Epidermal melanocyte (primary cell): Measurements from ENCODE around the gene INSM2.

Experiments used
- DNase-seq: peaks from one replicate; pipeline ENCODE4 v3.0.0; 2011; ENCODE audit warnings: low spot score; ENCODE audit not compliant: insufficient read length

Gene INSM2

GRCh38 chr14:35549551-35549950 lies 15.6 kb downstream of the INSM2 start:
- DNase-seq = no peak

DNA sequence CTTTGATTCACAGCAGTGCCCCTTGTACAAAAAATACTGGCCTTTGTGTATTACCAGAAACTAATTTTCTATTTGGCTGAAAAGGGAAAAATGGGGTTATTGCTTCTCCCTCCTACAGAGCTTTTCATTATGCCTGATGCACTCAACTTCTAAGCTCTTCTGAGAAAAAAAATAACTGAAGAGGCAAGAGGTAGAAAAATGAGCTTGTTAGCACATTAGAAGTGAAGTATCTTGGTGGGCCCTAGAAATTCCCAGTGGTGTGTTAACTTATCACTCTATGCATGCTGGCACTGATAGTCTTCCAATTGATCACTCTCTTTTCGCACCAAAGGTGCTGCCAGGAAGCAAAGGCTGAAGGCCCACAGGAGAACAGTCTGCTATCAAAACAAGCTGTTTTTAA lies 17.1 kb downstream of the INSM2 start:
- no peak for DNase-seq

DNA sequence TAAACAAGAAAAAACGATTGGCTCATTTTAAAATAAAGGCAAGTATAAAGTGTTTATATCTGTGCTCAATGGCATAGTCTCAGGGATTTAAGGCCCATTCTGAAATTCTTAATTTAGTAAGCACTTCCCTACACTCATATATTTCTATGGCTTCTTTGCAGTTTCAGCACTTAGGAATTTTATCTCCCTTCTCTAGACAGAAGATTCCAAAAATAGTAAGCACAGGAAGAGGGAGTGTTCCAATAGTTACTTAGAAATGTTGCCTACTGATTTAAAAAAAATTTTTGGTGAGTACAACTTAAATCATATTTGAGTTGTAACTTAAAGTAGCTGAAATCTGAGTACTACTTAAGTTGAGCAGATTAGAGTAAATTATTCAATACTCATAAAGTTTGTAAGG lies 19.8 kb downstream of the INSM2 start:
- no peak for DNase-seq

DNA sequence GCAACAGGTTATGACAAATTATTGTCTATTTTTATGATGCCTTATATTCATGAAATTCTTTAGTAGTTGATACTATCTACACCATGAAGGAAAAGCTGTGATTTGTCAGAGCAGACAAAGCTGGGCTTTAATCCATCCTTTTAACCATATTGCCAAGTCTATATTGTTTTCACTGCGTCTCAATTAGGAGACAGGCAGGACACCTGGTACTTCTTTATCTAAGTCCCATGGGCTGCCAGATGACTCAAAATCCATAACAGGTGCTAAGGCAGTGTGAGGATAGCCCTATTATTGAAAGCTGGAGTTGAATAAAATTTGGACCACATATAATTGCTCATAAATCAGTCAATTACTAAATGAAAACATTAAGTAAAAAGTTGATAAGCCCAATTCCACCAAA lies 22.6 kb downstream of the INSM2 start:
- DNase-seq = no peak

- no peak for DNase-seq
These were observed 23.3 kb downstream of the INSM2 start for GRCh38 chr14:35557221-35557747.

GRCh38 chr14:35558680-35559079 lies 24.7 kb downstream of the INSM2 start:
- no peak for DNase-seq

DNA sequence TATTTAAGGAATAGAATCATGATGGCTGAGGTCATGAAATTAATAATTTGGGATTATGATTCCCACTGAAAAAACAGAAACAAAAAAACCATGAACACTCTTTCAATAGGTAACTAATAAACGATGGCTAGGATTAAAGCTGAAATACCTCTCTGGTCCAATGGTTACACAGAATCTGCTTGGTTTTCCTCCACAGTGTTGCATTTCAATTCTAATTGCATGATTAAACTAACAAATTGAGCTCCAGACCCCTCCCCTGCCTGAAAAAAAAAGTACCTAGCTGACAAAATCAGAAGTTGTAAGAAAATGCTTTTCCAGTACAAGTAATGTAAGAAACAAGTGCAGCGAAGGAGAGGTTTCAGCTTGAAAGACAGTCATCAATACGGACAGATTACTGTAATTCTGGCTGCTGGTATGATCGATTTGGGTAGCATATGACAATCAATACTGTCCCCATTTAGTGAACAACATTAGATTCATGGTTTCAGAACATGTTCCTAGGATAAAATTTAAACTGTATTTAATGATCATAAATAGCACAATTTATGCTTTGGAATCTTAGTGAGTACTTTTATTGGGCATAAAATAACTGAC lies 32.0 kb downstream of the INSM2 start:
- no peak for DNase-seq

DNA sequence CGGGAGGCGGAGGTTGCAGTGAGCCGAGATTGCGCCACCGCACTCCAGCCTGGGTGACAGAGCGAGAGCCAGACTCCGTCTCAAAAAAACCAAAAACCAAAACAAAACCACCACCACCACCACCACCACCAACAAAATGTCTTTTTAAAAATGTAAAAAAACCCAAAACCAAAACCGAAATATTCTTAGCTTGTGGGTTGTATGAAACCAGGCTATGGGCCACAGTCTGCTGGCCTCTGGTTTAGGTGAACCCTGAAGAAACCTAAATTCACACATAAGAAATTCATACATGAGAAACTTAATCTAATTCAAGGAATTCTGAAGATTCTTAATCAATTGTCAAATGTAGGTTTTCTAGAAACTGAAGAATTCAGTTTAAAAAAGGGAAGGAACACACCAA lies 37.6 kb downstream of the INSM2 start:
- DNase-seq = no peak

- no peak for DNase-seq
These were observed 39.9 kb downstream of the INSM2 start for GRCh38 chr14:35573911-35574310.

DNA sequence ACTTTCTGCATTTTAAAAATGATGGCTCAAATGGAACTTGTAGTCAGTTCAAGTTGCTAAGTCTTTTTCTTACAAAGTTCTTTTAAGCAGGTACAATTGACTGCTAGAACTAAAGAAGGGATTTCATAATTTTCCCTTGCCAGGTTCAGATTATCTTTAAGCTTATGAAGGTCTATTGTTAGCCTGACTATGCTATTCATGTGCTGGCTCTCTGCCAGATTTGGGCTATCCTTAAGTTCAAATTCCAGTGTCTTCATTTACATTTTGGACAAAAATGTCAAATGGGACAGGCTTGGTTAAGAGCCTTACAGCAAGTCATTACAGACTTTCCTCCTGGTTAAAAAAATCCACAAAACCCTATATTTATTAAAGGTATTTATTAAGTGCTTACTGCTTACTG lies 42.3 kb downstream of the INSM2 start:
- no peak for DNase-seq

DNA sequence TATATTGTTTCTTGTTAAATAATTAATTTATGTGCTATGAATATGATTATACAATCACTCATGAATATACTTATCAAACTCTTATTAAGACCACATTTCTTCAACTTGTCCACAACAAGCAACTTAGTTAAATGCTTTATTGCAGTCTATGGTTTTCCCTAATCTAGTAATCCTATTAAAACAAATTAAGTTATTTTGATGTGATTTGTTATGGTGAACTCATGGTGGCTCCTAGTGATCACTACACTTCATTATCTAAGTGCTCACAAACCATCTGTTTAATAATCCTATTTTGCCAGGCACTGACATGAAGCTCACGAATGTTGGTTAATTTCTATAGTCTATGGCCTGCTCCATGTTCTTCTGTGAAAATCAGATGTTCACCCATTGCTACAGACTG lies 42.9 kb downstream of the INSM2 start:
- no peak for DNase-seq

DNA sequence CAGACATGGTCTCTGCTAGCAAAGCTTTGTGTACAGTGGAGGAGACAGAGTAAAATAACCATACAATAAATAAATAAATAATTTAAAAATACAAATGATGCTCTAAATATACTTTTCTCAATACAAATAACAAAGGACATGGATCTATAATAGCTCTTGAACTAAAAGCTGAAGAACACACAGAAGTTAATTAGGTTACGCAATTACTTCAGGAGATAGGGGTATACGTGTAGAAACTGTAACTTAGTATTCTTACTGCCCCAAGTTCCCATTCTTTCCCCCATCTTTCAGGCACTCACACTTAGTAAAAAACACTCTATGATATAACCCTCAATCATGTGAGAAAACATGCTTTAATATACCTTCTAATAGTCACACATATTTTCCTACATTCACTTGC lies 44.2 kb downstream of the INSM2 start:
- no peak for DNase-seq

DNA sequence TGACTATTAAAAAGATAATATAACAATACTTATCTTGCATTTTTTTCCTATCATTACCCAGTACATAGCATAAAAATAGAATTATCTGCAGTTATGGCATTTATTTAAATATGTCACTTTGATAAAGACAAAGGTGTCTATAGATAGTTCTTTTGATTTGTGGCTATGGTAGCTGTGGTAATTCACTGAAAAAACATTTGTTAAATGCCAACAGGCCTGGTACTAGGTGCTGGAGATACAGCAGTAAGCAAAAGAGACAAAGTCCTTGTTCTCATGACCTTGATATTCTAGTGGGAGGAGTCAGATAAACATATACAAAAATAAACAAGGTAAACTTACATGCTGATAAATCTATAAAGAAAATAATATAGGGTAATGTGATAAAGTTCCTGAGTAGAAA lies 44.7 kb downstream of the INSM2 start:
- DNase-seq = no peak
